Fibroblast of lung (primary cell): ENCODE results near the gene LSM8. TPM values are rescaled to one million over a fixed set of nuclear protein-coding genes. Genes with fewer than 3 reads are reported as not detected.

ENCODE experiments used
- DNase-seq, 2 donors: peaks; one replicate each; pipeline versions ENCODE4 v3.0.0 to v3.0.0-alpha.2; 2010; ENCODE audit warnings: low read depth in 2 of 2
- H2AFZ ChIP-seq: 2 replicates; pipeline ENCODE4 v1.5.1; 2012; ENCODE audit warnings: low read length, control low read depth, inconsistent platforms
- H3K27ac ChIP-seq: 2 replicates; pipeline ENCODE4 v1.5.1; 2011; ENCODE audit warnings: low read length, control low read depth; ENCODE audit not compliant: insufficient read depth
- H3K27me3 ChIP-seq: 2 replicates; pipeline ENCODE4 v1.5.1; 2011; ENCODE audit warnings: mild to moderate bottlenecking, low read length; ENCODE audit not compliant: control insufficient read depth, insufficient read depth
- H3K36me3 ChIP-seq: 2 replicates; pipeline ENCODE4 v1.5.1; 2011; ENCODE audit warnings: low read length; ENCODE audit not compliant: control insufficient read depth, insufficient read depth
- H3K4me1 ChIP-seq: 2 replicates; pipeline ENCODE4 v1.5.1; 2011; ENCODE audit warnings: low read length; ENCODE audit not compliant: control insufficient read depth, insufficient read depth; ENCODE audit errors: extremely low read depth
- H3K4me2 ChIP-seq: 2 replicates; pipeline ENCODE4 v1.5.1; 2011; ENCODE audit warnings: low read length, control low read depth; ENCODE audit not compliant: insufficient read depth; ENCODE audit errors: extremely low read depth
- H3K4me3 ChIP-seq, 4 experiments: fragments of 200-600 bp in 1 of 4; sonication (generic) in 1 of 4; replicated peaks in 1 of 4; 2 replicates each; pipeline ENCODE4 v1.5.1; 2011 to 2016; ENCODE audit warnings: low read length in 4 of 4, low read depth in 3 of 4, mild to moderate bottlenecking in 3 of 4, control low read depth in 2 of 4, inconsistent platforms in 1 of 4, mixed read lengths in 1 of 4; ENCODE audit not compliant: insufficient read depth in 1 of 4; ENCODE audit errors: control extremely low read depth in 1 of 4
- H3K79me2 ChIP-seq: 2 replicates; pipeline ENCODE4 v1.5.1; 2012; ENCODE audit warnings: mild to moderate bottlenecking, low read length, inconsistent platforms; ENCODE audit not compliant: control insufficient read depth, insufficient read depth
- H3K9ac ChIP-seq: 2 replicates; pipeline ENCODE4 v1.5.1; 2011; ENCODE audit warnings: mild to moderate bottlenecking, low read length, control low read depth; ENCODE audit not compliant: insufficient read depth
- H3K9me3 ChIP-seq: 2 replicates; pipeline ENCODE4 v1.5.1; 2012; ENCODE audit warnings: low read depth, low read length; ENCODE audit not compliant: control insufficient read depth, insufficient read depth
- H4K20me1 ChIP-seq: 2 replicates; pipeline ENCODE4 v1.5.1; 2011; ENCODE audit warnings: low read length; ENCODE audit not compliant: control insufficient read depth, insufficient read depth; ENCODE audit errors: extremely low read depth
- CTCF ChIP-seq, 2 donors: IDR thresholded peaks in 1 of 2; conservative IDR thresholded peaks in 1 of 2; 1 replicate in 1 of 2; 2 replicates in 1 of 2; pipeline ENCODE4 v1.5.1; 2011 to 2012; ENCODE audit warnings: low read length in 2 of 2, control low read depth in 1 of 2, inconsistent platforms in 1 of 2, low read depth in 1 of 2, mild to moderate bottlenecking in 1 of 2
- EZH2 ChIP-seq: IDR thresholded peaks from 2 replicates; pipeline ENCODE4 v1.5.1; 2012; ENCODE audit warnings: low read length, control low read depth, mild to moderate bottlenecking; ENCODE audit errors: missing control alignments
- polyA plus RNA-seq, 2 donors: library from polyadenylated mRNA; depleted of rRNA in 1 of 2; stranded (reverse) in 1 of 2; unstranded in 1 of 2; fragments of >200 nt; gene quantifications; 2 replicates each; pipeline ENCODE4 v1.2.1, GENCODE V29; 2011 to 2012; ENCODE audit warnings: missing spikeins in 1 of 2
- total RNA-seq: library from RNA; depleted of rRNA; stranded (reverse); fragments of >200 nt; gene quantifications from 2 replicates; pipeline ENCODE4 v1.2.1, GENCODE V29; 2014

Gene LSM8
- total and polyA plus RNA-seq, 2 donors (not counting 1 experiment from before 2014, with no cell fraction given): 36.8 to 55.0 TPM

DNA sequence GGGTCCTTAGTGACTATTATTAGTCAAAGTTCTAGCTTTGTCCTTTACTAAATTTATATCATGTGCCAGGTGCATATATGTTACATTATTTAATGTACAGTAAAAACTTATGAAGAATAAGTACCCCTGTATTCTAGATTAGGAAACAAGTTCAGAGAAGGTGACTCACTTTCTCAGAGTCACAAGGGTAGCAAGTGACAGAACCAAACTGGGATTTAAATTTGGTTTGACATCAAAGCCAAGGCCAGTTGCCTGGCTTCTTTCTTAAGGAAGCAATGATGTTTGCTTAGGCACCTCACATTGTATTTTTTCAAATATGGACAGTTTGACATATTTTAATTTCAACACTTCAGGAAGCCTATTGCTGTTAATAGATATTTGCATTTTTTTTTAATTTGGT, 2.5 kb downstream of the LSM8 start:
- Histone ChIP-seq H3K79me2 (peaks cover 30% of the 10 kb centered on the region), H2AFZ (no peak overlapping the region), H4K20me1 (no peaks in the 10 kb centered on the region), H3K27ac (no peak overlapping the region), H3K9me3 (no peaks in the 10 kb centered on the region), H3K4me3 (peak overlapping the region in 2 of 4 experiments; percentile 1 to 88), H3K9ac (no peak overlapping the region), H3K27me3 (no peaks in the 10 kb centered on the region), H3K4me2 (no peak overlapping the region), H3K4me1 (peaks cover 6% of the 10 kb centered on the region), H3K36me3 (peaks cover 2% of the 10 kb centered on the region)
- DNase-seq: peak in 1 of 2 donors; percentile 1
- no peak for TF ChIP-seq CTCF (conservative IDR thresholded peaks at IDR 0.05 in 1 of 2, IDR thresholded peaks at IDR 0.05 in 1 of 2; ENCODE audit: low read depth in 1 of 2, low read length in 2 of 2)
- TF ChIP-seq EZH2: no peak

- Histone ChIP-seq H3K27ac (no peak overlapping the region), H3K36me3 (peaks cover 2% of the 10 kb centered on the region), H3K4me3 (no peak overlapping the region), H3K27me3 (no peaks in the 10 kb centered on the region), H3K9ac (no peak overlapping the region), H3K4me2 (no peak overlapping the region), H3K9me3 (no peaks in the 10 kb centered on the region), H4K20me1 (no peaks in the 10 kb centered on the region), H3K4me1 (no peaks in the 10 kb centered on the region), H2AFZ (no peak overlapping the region), H3K79me2 (no peaks in the 10 kb centered on the region)
- no peak for TF ChIP-seq CTCF (conservative IDR thresholded peaks at IDR 0.05 in 1 of 2, IDR thresholded peaks at IDR 0.05 in 1 of 2; ENCODE audit: low read depth in 1 of 2, low read length in 2 of 2)
- no peak for TF ChIP-seq EZH2
- no peak for DNase-seq
Observed at GRCh38 chr7:118194571-118194970, 10.6 kb downstream of the LSM8 start.

DNA sequence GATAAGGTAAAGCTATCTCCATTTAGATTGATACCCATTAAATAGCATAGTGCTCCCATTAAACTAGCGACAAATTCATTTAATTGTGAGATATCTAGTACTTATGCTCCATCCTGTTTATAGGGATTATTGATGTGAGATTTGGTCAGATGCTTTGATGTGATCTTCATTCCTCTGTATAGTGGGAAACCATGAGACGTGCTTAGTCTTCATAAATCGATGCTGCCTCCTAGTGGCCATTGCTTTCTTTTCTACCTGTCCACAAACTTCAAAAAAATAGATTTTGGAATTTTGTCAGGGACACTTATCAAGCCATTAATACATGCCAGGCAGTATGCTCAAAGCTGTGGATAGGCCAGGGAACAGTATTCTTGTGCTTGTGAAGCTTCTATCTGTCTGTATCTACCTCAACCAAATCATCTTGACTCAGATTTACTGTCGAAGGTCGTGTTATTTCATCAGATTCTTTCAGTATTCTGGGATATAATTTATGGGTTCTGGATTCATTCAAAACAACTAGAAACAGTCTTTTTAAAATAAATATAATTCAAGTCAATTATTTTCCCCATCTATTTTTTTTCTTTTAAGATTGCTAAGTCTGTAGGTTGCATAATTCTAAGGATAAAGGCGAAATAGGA, 12.0 kb downstream of the LSM8 start:
- TF ChIP-seq EZH2: no peak
- TF ChIP-seq CTCF (conservative IDR thresholded peaks at IDR 0.05 in 1 of 2, IDR thresholded peaks at IDR 0.05 in 1 of 2; ENCODE audit: low read depth in 1 of 2, low read length in 2 of 2): peak; percentile 79 to 81
- peak; percentile 59 to 75 for DNase-seq
- no peaks in the 10 kb centered on the region for H3K79me2 ChIP-seq
- no peak overlapping the region for H3K27ac ChIP-seq
- no peaks in the 10 kb centered on the region for H3K36me3 ChIP-seq
- no peaks in the 10 kb centered on the region for H3K9me3 ChIP-seq
- H3K27me3 ChIP-seq: no peaks in the 10 kb centered on the region
- no peak overlapping the region for H2AFZ ChIP-seq
- no peaks in the 10 kb centered on the region for H3K4me1 ChIP-seq
- no peak overlapping the region for H3K4me3 ChIP-seq
- no peak overlapping the region for H3K4me2 ChIP-seq
- H3K9ac ChIP-seq: no peak overlapping the region
- no peaks in the 10 kb centered on the region for H4K20me1 ChIP-seq
